Measurements from ENCODE around the gene DUSP1.

DNA sequence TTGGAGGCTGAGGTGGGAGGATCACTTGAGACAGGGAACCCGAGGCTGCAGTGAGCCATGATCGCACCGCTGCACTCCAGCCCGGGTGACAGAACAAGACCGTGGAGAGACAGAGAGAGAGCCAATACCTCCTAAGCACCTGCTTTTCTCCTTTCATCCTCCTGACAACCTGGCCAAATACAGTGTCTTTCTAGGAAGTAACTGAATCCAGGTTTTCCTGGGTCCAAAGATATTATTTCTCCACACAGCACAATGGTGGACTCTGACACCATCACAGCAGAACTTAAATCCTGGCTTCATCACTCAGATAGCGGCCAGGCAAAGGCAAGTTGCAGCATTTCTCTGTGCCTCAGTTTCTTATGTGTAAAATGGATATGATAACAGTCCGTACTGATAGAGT, 21.9 kb downstream of the DUSP1 start:
- no peak for TF ChIP-seq MYC (IDR thresholded peaks at IDR 0.05; ENCODE audit: low read depth, low read length)
- TF ChIP-seq, protein P1, sequence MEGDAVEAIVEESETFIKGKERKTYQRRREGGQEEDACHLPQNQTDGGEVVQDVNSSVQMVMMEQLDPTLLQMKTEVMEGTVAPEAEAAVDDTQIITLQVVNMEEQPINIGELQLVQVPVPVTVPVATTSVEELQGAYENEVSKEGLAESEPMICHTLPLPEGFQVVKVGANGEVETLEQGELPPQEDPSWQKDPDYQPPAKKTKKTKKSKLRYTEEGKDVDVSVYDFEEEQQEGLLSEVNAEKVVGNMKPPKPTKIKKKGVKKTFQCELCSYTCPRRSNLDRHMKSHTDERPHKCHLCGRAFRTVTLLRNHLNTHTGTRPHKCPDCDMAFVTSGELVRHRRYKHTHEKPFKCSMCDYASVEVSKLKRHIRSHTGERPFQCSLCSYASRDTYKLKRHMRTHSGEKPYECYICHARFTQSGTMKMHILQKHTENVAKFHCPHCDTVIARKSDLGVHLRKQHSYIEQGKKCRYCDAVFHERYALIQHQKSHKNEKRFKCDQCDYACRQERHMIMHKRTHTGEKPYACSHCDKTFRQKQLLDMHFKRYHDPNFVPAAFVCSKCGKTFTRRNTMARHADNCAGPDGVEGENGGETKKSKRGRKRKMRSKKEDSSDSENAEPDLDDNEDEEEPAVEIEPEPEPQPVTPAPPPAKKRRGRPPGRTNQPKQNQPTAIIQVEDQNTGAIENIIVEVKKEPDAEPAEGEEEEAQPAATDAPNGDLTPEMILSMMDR (IDR thresholded peaks at IDR 0.05; ENCODE audit: low read depth, low read length) = no peak

Data from NB4 (cell line).